CD4-positive, alpha-beta T cell treated with Interleukin-15 for 4 hours (primary cell): Measurements from ENCODE around the gene SPACA4.
"Not testable (repeated sequence)": the region's sequence is repeated elsewhere in the genome, so short reads cannot be mapped to it uniquely, and the experiment has no call there.

Source experiments
- DNase-seq: peaks from one replicate; pipeline ENCODE4 v3.0.0-alpha.2; 2020; ENCODE audit warnings: low spot score

The SPACA4 gene

GRCh38 chr19:48606463-48607358, at the start of gene SPACA4:
SPACA4 (plus strand) TSS chr19:48606742; CDS start chr19:48606979, 237 bp downstream.
- DNase-seq: no peak

- no peak for DNase-seq
Measured at GRCh38 chr19:48556825-48557224, 49.7 kb upstream of the SPACA4 start.

GRCh38 chr19:48558018-48558684, 48.4 kb upstream of the SPACA4 start:
- no peak for DNase-seq

- DNase-seq: peak; percentile 4
Measured at GRCh38 chr19:48560095-48560530, 46.4 kb upstream of the SPACA4 start.

GRCh38 chr19:48561412-48561811, 45.1 kb upstream of the SPACA4 start:
- DNase-seq: no peak

GRCh38 chr19:48565090-48565489, 41.5 kb upstream of the SPACA4 start:
- no peak for DNase-seq

GRCh38 chr19:48568345-48568886, 38.1 kb upstream of the SPACA4 start:
- DNase-seq: no peak

- no peak for DNase-seq
Measured at GRCh38 chr19:48569814-48570213, 36.7 kb upstream of the SPACA4 start.

- DNase-seq: no peak
Measured at GRCh38 chr19:48571378-48572162, 35.0 kb upstream of the SPACA4 start.

GRCh38 chr19:48573163-48573505, 33.4 kb upstream of the SPACA4 start:
- no peak for DNase-seq

- DNase-seq: no peak
Measured at GRCh38 chr19:48575931-48576622, 30.5 kb upstream of the SPACA4 start.

- not testable (repeated sequence) for DNase-seq
Measured at GRCh38 chr19:48577908-48578307, 28.6 kb upstream of the SPACA4 start.

- no peak for DNase-seq
Measured at GRCh38 chr19:48578891-48579290, 27.7 kb upstream of the SPACA4 start.

- DNase-seq: no peak
Measured at GRCh38 chr19:48582168-48582567, 24.4 kb upstream of the SPACA4 start.

- DNase-seq: no peak
Measured at GRCh38 chr19:48587387-48587786, 19.2 kb upstream of the SPACA4 start.

- DNase-seq: peak; percentile 86
Measured at GRCh38 chr19:48588670-48589401, 17.7 kb upstream of the SPACA4 start.

- no peak for DNase-seq
Measured at GRCh38 chr19:48591021-48591420, 15.5 kb upstream of the SPACA4 start.

- DNase-seq: no peak
Measured at GRCh38 chr19:48595171-48595570, 11.4 kb upstream of the SPACA4 start.

- no peak for DNase-seq
Measured at GRCh38 chr19:48595833-48596232, 10.7 kb upstream of the SPACA4 start.

- DNase-seq: no peak
Measured at GRCh38 chr19:48596237-48596636, 10.3 kb upstream of the SPACA4 start.
